Epithelial cell of esophagus (primary cell): ENCODE measurements around the gene RNF223.
"Not testable (repeated sequence)": the region's sequence is repeated elsewhere in the genome, so short reads cannot be mapped to it uniquely, and the experiment has no call there.

ENCODE experiments used
- DNase-seq: peaks from one replicate; pipeline ENCODE4 v3.0.0; 2010; ENCODE audit warnings: low read depth
- H3K4me3 ChIP-seq: 2 replicates; pipeline ENCODE4 v1.5.1; 2011; ENCODE audit warnings: mild to moderate bottlenecking, low read length, control low read depth
- TF ChIP-seq, protein P1 (sequence below): IDR thresholded peaks from 2 replicates; pipeline ENCODE4 v1.5.1; 2011; ENCODE audit warnings: low read depth, mild to moderate bottlenecking, low read length, control low read depth, inconsistent platforms; ENCODE audit not compliant: insufficient read depth; ENCODE audit errors: missing control alignments

Gene RNF223

GRCh38 chr1:1106510-1107221 is 32.6 kb upstream of the RNF223 start:
- DNase-seq = no peak
- TF ChIP-seq, protein P1, sequence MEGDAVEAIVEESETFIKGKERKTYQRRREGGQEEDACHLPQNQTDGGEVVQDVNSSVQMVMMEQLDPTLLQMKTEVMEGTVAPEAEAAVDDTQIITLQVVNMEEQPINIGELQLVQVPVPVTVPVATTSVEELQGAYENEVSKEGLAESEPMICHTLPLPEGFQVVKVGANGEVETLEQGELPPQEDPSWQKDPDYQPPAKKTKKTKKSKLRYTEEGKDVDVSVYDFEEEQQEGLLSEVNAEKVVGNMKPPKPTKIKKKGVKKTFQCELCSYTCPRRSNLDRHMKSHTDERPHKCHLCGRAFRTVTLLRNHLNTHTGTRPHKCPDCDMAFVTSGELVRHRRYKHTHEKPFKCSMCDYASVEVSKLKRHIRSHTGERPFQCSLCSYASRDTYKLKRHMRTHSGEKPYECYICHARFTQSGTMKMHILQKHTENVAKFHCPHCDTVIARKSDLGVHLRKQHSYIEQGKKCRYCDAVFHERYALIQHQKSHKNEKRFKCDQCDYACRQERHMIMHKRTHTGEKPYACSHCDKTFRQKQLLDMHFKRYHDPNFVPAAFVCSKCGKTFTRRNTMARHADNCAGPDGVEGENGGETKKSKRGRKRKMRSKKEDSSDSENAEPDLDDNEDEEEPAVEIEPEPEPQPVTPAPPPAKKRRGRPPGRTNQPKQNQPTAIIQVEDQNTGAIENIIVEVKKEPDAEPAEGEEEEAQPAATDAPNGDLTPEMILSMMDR = no peak
- no peak overlapping the region for H3K4me3 ChIP-seq

- not testable (repeated sequence) for H3K4me3 ChIP-seq, DNase-seq
Measured at GRCh38 chr1:1104152-1104551, 30.0 kb upstream of the RNF223 start.

DNA sequence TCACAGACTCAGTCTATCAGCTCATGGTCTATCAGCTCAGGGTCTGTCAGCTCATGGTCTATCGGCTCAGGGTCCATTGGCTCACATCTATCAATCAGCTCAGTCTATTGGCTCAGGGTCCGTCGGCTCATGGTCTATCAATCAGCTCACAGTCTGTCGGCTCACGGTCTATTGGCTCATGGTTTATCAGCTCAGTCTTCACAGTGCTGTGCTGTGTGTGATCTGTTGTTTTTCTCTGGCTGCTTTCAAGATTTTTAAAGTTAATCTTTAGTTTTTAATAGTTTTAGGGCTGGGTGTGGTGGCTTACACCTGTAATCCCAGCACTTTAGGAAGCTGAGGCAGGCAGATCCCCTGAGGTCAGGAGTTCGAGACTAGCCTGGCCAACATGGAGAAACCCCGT is 27.4 kb upstream of the RNF223 start:
- TF ChIP-seq, protein P1 = no peak
- DNase-seq = no peak
- no peak overlapping the region for H3K4me3 ChIP-seq

DNA sequence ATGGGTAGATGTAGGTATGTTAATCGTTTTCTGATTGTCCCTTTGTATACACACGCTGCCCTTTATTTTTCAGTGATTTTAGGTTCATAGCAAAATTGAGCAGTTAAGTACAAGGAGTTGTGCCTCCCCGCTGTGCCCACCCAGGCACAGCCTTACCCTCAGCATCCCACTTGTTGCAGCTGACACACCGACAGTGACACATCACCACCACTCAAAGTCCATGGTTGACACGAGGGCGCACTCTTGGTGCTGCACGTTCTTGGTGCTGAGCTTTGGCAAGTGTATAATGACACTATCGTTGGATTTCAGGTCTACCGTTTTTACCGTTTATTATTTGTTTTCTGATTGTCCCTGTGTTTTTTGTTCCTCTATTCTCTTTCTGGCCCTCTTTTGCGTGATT is 26.2 kb upstream of the RNF223 start:
- no peak for DNase-seq
- H3K4me3 ChIP-seq = no peak overlapping the region
- TF ChIP-seq, protein P1 = no peak

DNA sequence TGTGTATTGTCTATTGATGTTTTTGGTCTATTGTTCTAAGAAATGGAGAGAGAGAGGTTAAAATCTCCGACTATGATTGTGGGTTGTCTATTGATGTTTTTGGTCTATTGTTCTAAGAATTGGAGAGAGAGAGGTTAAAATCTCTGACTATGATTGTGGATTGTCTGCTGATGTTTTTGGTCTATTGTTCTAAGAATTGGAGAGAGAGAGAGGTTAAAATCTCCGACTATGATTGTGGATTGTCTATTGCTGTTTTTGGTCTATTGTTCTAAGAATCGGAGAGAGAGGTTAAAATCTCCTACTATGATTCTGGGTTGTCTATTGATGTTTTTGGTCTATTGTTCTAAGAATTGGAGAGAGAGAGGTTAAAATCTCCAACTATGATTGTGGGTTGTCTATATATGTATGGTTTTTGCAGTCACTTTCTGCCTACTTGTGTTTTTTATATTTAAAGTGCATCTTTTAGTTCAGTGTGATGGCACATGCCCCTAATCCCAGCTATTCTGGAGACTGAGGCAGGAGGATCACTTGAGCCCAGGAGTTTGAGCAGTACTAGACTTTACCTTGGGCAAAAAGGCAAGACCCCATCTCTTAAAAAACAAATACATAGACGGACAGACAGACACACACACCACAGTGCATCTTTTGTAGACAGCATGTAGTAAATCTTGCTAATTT is 25.5 kb upstream of the RNF223 start:
- no peak for DNase-seq
- TF ChIP-seq, protein P1 = no peak
- no peak overlapping the region for H3K4me3 ChIP-seq

DNA sequence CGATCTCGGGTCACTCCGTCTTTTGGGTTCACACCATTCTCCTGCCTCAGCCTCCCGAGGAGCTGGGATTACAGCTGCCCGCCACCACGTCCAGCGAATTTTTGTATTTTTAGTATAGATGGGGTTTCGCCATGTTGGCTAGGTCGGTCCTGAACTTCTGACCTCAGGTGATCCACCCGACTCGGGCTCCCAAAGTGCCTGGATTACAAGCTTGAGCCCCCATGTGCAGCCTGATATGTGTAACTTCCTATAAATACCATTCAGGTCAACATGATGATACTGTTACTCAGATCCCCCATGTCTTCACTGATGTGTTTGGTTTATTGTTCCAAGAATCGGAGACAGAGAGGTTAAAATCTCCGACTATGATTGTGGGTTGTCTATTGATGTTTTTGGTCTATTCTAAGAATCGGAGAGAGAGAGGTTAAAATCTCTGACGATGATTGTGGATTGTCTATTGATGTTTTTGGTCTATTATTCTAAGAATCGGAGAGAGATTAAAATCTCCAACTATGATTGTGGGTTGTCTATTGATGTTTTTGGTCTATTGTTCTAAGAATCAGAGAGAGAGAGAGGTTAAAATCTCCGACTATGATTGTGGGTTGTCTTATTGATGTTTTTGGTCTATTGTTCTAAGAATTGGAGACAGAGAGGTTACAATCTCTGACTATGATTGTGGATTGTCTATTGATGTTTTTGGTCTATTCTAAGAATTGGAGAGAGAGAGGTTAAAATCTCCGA is 24.7 kb upstream of the RNF223 start:
- no peak for DNase-seq
- TF ChIP-seq, protein P1 = no peak
- no peak overlapping the region for H3K4me3 ChIP-seq

- DNase-seq, H3K4me3 ChIP-seq: not testable (repeated sequence)
Measured at GRCh38 chr1:1096136-1096535, 22.0 kb upstream of the RNF223 start.

- H3K4me3 ChIP-seq = no peak overlapping the region
- DNase-seq = no peak
- TF ChIP-seq, protein P1 = no peak
Measured at GRCh38 chr1:1094981-1095380, 20.9 kb upstream of the RNF223 start.
